Glomerular endothelial cell (primary cell): ENCODE data around the gene ORM2. TPM values are rescaled to one million over a fixed set of nuclear protein-coding genes. Genes with fewer than 3 reads are reported as not detected.

Experiments used
- DNase-seq: peaks from one replicate; pipeline ENCODE4 v3.0.0-alpha.2; 2011; ENCODE audit warnings: low read depth, low spot score; ENCODE audit errors: extremely low read depth
- total RNA-seq: library from RNA; depleted of rRNA; stranded (reverse); fragments of >200 nt; gene quantifications from 2 replicates; pipeline ENCODE4 v1.2.3, GENCODE V29; 2015

ORM2 gene
- total RNA-seq, 1 donor from 2014 or later, result not detected

DNA sequence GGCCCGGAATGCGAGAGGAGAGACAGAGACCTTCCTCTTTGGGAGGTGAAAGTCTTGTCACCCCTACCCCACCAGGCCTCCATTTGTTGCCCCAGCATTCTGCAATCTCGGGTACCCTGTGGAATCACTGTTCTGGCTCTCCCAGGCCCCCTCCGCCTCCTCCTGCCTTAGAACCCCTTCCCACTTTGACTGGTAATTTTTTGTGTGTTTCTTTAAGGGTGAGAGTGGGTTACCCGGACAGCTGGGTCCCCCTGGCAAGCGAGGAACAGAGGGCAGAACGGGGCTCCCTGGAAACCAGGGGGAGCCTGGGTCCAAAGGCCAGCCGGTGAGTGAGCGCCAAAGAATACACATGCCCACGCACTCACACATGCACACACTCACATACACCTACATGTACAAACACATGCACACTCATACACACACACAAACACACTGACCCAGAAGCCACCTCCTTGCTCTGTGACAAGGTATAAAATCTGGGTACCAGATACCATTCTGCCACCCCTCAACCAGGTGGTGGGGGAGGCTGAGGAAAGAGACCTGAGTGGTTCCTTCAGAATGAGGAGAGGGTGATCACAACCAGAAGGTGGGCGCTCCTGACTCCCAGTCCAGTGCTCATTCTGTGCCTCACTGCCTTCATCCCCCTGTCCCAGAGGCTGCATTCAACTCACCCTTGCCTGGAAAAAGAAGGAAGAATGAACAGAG, 37.6 kb upstream of the ORM2 start:
- no peak for DNase-seq

GRCh38 chr9:114294664-114295063, 35.0 kb upstream of the ORM2 start:
- no peak for DNase-seq

DNA sequence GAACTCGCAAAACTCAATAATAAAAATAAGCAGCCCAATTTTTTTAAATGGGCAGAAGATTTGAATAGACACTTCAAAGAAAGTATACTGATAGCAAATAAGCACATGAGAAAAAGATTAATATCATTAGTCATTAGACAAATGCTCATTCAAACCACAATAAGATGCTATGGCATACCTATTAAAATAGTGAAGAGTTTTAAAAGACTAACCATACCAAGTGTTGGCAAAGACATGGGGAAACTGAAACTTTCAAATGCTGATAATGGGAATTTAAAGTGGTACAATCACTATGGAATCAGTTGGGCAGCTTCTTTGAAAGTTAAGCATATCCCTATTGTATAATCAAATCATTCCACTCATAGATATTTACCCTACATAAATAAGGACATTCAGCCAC, 33.3 kb upstream of the ORM2 start:
- no peak for DNase-seq

- no peak for DNase-seq
These were observed 30.1 kb upstream of the ORM2 start for GRCh38 chr9:114299286-114300152.

- no peak for DNase-seq
These were observed 29.4 kb upstream of the ORM2 start for GRCh38 chr9:114300153-114300845.

- no peak for DNase-seq
These were observed 28.5 kb upstream of the ORM2 start for GRCh38 chr9:114300846-114301797.

DNA sequence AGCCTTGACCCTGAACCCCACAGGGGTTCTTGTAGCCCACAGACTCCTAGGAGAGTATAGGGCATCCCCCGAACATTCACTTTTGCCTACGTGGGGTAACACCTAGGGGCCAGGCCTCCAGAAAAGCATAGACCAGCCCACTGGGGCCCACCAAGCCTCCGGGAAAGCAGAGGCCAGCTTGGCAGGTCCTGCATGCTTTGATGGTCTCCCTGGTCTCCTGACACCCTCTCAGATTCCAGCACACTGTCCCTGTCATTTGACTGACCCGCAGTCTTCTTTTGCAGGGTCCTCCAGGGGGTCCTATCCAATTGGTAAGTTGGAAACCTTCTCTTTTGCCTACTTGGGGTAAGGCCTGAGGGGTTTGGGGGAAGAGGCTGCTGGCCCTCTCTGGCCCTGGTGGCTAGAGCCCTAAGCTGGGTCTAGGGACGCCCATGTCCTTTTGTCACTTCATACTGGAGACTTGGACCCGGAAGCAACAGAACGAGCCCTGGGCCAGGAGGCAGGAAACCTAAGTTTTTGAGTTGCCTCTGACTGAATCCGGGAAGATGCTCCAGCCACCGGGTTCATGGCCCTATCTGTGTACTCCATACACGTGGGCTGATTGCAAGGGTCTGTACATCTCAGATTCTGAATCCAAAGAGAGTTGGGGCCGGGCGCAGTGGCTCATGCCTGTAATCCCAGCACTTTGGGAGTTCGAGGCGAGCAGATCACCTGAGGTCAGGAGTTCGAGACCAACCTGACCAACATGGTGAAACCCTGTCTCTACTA, 27.7 kb upstream of the ORM2 start:
- no peak for DNase-seq

- DNase-seq, result no peak
These were observed 26.9 kb upstream of the ORM2 start for GRCh38 chr9:114302727-114303126.

GRCh38 chr9:114303571-114303970, 26.1 kb upstream of the ORM2 start:
- no peak for DNase-seq

DNA sequence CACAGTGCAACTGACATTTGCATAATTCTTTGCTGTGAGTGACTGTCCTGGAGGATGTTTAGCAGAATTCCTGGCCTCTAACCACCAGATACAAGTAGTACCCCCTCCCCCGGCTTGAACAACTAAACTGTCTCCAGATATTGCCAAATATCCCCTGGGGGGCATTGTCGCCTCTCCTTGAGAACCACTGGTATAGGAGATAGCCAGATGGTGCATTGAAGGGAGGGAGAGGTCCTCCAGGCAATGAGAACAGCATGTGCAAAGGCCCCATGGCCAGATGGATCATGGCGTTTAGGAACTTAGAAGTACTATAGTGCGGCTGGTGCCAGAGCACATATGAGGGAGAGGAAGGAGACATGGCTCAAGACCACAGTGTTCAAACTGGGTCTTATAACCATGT, 25.7 kb upstream of the ORM2 start:
- DNase-seq, result no peak

DNA sequence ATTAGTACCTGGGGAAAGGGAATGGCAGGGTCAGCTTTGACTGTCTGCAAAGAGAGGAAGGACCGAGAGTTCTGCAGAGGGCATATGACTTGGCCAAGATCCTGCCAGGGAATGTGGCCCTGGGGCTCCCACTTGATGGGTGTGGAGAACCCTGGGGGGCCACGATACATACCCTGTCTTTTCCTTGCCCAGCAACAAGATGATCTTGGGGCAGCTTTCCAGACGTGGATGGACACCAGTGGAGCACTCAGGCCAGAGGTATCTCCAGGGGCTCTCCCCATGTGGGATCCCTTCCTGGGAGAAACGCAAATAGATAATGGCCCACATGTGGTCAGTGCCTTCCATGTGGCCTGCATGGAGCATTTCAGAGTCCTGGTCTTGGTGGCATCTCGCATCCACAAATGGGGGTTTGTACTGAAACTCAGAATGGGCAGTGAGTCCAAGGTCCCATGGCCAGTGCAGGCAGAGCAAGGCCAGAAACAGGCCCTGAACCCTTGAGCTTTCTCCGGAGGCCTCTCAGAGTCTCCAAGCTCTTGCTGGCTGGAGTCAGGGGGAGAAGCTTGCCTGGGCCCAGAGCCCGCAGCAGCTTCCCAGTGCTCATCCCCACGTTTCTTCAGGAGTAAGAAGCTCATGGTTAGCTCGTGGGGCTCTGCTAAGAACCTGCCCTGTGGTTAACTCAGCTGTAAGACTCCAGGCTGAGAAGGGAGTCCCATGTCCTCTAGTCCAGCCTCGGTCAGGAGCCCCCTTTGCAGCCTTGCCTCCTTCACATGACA, 25.1 kb upstream of the ORM2 start:
- DNase-seq, result no peak

GRCh38 chr9:114307899-114308267, 21.8 kb upstream of the ORM2 start:
- no peak for DNase-seq

DNA sequence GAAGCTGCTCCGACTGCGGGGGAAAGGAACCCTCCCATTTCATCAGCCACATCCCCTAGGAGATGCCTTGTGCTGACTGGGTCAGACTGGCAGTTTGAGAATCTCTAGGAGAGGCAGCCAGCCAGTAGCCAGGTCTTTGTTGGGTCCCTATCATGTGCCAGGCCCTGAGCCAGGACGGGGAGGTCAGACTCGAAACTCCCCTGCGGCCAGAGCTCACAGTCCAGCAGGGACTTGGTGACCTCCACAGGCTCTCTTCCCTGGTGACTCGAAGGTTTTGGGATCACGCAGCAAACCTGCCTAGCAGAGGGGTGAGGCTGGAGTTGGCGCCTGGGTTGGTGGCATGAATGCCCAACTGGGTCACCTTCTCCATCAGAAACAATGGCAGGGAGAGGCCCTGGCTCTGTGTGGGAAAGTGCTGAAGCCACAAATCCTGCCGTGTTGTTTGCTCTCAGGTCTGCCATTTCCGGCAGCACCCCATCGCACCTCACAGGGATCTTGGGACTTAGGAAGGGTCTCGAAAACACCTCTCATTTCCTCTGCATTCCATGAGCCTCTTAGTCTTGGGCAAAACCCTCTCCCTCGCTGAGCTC, 21.2 kb upstream of the ORM2 start:
- DNase-seq, result no peak

GRCh38 chr9:114309096-114309495, 20.6 kb upstream of the ORM2 start:
- no peak for DNase-seq

DNA sequence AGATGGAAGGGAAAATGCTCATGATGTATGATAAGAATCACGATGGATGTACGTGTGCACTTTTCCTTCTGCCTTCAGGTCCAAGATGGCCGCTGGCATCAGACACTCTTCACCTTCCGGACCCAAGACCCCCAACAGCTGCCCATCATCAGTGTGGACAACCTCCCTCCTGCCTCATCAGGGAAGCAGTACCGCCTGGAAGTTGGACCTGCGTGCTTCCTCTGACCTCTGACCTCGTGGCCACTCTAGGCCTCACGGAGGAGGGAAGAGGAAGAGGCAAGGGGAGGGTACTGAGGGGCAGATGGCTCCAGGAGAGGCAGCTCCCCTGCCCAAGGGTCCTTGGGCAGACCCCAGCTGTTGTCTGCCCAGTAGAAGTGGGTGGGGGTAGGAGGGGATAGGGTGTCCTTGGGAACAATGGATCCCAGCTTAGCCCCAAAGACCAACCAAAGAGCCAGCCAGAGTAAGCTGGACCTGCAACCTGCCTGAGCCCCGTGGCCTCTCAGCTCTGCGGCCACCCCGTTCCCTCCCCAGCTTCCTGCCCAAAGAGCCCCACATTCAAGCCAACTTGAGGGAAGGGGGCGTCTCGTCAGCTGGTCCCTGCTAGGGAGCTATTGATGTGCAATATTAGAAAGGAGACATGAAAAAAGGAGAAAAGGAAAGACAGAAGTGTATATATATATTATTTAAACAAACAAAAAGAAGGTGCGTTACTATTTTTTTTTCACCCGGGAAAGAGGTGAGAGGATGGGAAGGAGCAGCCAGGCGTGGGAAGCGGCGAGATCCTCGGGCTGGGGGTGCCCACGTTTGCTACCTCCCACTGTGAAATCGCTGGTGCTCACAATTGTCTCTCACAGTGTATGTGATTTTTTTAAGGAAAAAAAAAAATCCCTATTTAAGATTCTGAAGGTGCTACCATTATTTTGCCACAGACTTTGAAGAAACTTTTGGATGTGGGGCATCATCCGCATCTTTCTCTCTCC, 18.9 kb upstream of the ORM2 start:
- DNase-seq, result no peak

DNA sequence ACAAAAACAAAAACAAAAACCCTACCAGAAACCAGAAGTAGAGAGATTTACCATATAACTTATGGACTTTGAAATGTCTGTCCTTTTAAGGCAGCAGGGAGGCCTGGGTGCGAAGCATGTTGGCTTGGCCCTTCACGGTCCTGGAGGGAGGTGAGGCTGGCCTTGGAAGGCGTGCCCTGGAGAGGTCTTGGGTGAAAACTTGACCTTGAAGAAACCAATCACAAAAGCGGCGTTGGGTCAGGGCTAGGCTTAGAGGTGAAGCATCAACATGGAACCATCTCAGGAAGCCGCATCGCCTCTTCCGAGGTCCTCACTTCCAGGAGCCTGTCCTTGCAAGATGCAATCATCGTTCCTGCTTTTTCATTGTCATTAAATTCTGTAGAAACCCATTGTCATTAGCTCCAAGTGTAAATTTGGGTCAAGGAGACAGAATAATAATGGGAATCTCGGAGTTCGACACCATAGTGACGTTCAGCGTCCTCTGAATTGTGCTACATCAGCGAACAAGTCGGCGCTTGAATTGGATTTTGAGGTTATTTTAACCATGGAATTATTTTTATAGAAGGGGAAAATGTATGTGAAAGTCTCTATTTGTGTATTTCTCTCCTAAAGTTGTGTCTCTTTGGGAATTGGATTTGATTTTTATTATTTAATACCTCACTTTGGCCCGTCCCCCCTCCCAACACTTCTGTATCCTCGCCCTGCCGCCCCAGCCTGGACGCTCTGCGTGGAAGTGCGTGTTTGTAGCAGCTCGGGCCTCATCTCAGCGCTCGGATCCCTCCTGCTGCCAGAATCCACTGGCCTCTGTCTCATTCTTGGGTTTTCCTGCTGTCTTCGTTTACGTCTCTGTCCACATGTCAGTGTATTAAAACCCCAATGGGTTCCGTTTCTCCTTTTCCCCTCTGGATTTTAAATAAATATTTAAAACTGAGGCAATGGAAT, 17.8 kb upstream of the ORM2 start:
- no peak for DNase-seq
